SK-N-SH (cell line): ENCODE data around the gene PHKA2. TPM values are rescaled to one million over a fixed set of nuclear protein-coding genes. Genes with fewer than 3 reads are reported as not detected.

Experiments used
- ELF1 ChIP-seq: IDR thresholded peaks from 2 replicates; pipeline ENCODE4 v1.4.0; 2012
- EZH2phosphoT487 ChIP-seq: fragments of 200-600 bp; sonication (generic); IDR thresholded peaks from 2 replicates; pipeline ENCODE4 v1.6.1; 2017; ENCODE audit warnings: low read depth, mixed run types, mild to moderate bottlenecking, antibody characterized with exemption, moderate library complexity, borderline replicate concordance
- FOXJ3 ChIP-seq: sonication (generic); formaldehyde crosslinking; IDR thresholded peaks from 2 replicates; pipeline ENCODE4 v1.5.1; 2020; ENCODE audit warnings: mild to moderate bottlenecking, missing genetic modification reagents
- FOXM1 ChIP-seq: IDR thresholded peaks from 2 replicates; pipeline ENCODE4 v1.4.0; 2012; ENCODE audit warnings: low read depth, mild to moderate bottlenecking
- JUND ChIP-seq: IDR thresholded peaks from 2 replicates; pipeline ENCODE4 v1.4.0; 2012
- MEF2A ChIP-seq: IDR thresholded peaks from 2 replicates; pipeline ENCODE4 v1.4.0; 2012; ENCODE audit warnings: low read depth, borderline replicate concordance
- NFIC ChIP-seq: IDR thresholded peaks from 2 replicates; pipeline ENCODE4 v1.4.0; 2012; ENCODE audit warnings: borderline replicate concordance
- NRF1 ChIP-seq: IDR thresholded peaks from 2 replicates; pipeline ENCODE4 v1.6.1; 2012; ENCODE audit warnings: low read depth, mild to moderate bottlenecking, low read length
- POLR2AphosphoS5 ChIP-seq: IDR thresholded peaks from 2 replicates; pipeline ENCODE4 v1.6.1; 2012; ENCODE audit warnings: low read depth, low read length
- RAD21 ChIP-seq: IDR thresholded peaks from 2 replicates; pipeline ENCODE4 v1.6.1; 2012; ENCODE audit warnings: mild to moderate bottlenecking, low read length
- RXRA ChIP-seq: IDR thresholded peaks from 2 replicates; pipeline ENCODE4 v1.4.0; 2012; ENCODE audit warnings: low read depth, mild to moderate bottlenecking, borderline replicate concordance
- SMC3 ChIP-seq: IDR thresholded peaks from 2 replicates; pipeline ENCODE4 v1.6.1; 2012; ENCODE audit warnings: low read depth, low read length, improper control_type of control experiment
- TAF1 ChIP-seq: IDR thresholded peaks from 2 replicates; pipeline ENCODE4 v1.6.1; 2012; ENCODE audit warnings: low read depth, mild to moderate bottlenecking, low read length, moderate library complexity, borderline replicate concordance
- TCF12 ChIP-seq: IDR thresholded peaks from 2 replicates; pipeline ENCODE4 v1.4.0; 2012
- TEAD4 ChIP-seq: IDR thresholded peaks from 2 replicates; pipeline ENCODE4 v1.4.0; 2012; ENCODE audit warnings: mild to moderate bottlenecking, borderline replicate concordance; ENCODE audit not compliant: insufficient read depth
- polyA plus RNA-seq, 3 experiments: library from polyadenylated mRNA; depleted of rRNA; stranded (reverse); fragments of >200 nt; gene quantifications; 2 replicates each; pipeline ENCODE4 v1.2.3, GENCODE V29; 2012
- TF ChIP-seq, protein P1 (sequence below): fragments of 150-350 bp; IDR thresholded peaks from 2 replicates; pipeline ENCODE4 v1.6.1; 2017; ENCODE audit warnings: antibody characterized with exemption, low read length, low read depth, borderline replicate concordance
- TF ChIP-seq, protein P2 (sequence below): fragments of 200-600 bp; sonication (generic); IDR thresholded peaks from 2 replicates; pipeline ENCODE4 v1.6.1; 2017; ENCODE audit warnings: antibody characterized with exemption, mild to moderate bottlenecking, moderate library complexity
- TF ChIP-seq, protein P3 (sequence below): fragments of 150-350 bp; IDR thresholded peaks from 2 replicates; pipeline ENCODE4 v1.6.1; 2016; ENCODE audit warnings: mild to moderate bottlenecking, low read depth, low read length
- TF ChIP-seq, protein P4 (sequence below): IDR thresholded peaks from 2 replicates; pipeline ENCODE4 v1.4.0; 2012; ENCODE audit warnings: low read depth
- TF ChIP-seq, protein P5 (sequence below): IDR thresholded peaks from 2 replicates; pipeline ENCODE4 v1.4.0; 2012; ENCODE audit warnings: low read depth, borderline replicate concordance
- TF ChIP-seq, protein P6 (sequence below): IDR thresholded peaks from 2 replicates; pipeline ENCODE4; 2012

PHKA2 gene
- polyA plus RNA-seq, 1 of the 3 experiments (the other 2 are of a cell fraction) = 20.5 TPM

DNA sequence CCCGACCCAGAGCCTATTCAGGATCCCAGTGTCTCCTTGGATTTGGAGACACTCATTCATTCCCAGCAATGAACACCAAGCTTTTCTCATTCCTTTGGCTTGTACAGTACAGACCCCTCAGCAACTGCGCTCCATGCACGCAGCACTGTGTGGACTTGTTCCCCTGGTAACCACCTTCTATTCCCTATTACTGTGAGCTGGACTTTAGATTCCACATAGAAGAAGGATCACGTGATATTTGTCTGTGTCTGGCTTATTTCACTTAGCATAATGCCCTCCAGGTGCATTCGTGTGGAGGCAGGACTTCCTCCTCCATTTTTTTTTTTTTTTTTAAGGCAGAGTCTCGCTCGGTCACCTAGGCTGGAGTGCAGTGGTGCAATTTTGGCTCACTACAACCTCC is 106.4 kb downstream of the PHKA2 start (continued):
- TF ChIP-seq, protein P1, sequence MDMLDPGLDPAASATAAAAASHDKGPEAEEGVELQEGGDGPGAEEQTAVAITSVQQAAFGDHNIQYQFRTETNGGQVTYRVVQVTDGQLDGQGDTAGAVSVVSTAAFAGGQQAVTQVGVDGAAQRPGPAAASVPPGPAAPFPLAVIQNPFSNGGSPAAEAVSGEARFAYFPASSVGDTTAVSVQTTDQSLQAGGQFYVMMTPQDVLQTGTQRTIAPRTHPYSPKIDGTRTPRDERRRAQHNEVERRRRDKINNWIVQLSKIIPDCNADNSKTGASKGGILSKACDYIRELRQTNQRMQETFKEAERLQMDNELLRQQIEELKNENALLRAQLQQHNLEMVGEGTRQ = peak; percentile 27; the same call in 1 of the 2 replicates
- TF ChIP-seq FOXM1 (no peak), TCF12 (no peak), JUND (no peak), FOXJ3 (CRISPR knock-in tag) (no peak), EZH2phosphoT487 (no peak), TEAD4 (no peak), TAF1 (no peak), RXRA (no peak), SMC3 (no peak), ELF1 (no peak), NFIC (no peak), MEF2A (no peak), POLR2AphosphoS5 (no peak), NRF1 (no peak), RAD21 (no peak)
- TF ChIP-seq, protein P2, sequence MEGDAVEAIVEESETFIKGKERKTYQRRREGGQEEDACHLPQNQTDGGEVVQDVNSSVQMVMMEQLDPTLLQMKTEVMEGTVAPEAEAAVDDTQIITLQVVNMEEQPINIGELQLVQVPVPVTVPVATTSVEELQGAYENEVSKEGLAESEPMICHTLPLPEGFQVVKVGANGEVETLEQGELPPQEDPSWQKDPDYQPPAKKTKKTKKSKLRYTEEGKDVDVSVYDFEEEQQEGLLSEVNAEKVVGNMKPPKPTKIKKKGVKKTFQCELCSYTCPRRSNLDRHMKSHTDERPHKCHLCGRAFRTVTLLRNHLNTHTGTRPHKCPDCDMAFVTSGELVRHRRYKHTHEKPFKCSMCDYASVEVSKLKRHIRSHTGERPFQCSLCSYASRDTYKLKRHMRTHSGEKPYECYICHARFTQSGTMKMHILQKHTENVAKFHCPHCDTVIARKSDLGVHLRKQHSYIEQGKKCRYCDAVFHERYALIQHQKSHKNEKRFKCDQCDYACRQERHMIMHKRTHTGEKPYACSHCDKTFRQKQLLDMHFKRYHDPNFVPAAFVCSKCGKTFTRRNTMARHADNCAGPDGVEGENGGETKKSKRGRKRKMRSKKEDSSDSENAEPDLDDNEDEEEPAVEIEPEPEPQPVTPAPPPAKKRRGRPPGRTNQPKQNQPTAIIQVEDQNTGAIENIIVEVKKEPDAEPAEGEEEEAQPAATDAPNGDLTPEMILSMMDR = no peak
- TF ChIP-seq, protein P3, sequence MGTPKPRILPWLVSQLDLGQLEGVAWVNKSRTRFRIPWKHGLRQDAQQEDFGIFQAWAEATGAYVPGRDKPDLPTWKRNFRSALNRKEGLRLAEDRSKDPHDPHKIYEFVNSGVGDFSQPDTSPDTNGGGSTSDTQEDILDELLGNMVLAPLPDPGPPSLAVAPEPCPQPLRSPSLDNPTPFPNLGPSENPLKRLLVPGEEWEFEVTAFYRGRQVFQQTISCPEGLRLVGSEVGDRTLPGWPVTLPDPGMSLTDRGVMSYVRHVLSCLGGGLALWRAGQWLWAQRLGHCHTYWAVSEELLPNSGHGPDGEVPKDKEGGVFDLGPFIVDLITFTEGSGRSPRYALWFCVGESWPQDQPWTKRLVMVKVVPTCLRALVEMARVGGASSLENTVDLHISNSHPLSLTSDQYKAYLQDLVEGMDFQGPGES = no peak
- TF ChIP-seq, protein P4, sequence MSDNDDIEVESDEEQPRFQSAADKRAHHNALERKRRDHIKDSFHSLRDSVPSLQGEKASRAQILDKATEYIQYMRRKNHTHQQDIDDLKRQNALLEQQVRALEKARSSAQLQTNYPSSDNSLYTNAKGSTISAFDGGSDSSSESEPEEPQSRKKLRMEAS = no peak
- TF ChIP-seq, protein P5, sequence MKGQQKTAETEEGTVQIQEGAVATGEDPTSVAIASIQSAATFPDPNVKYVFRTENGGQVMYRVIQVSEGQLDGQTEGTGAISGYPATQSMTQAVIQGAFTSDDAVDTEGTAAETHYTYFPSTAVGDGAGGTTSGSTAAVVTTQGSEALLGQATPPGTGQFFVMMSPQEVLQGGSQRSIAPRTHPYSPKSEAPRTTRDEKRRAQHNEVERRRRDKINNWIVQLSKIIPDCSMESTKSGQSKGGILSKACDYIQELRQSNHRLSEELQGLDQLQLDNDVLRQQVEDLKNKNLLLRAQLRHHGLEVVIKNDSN = peak; percentile 34; the same call in 1 of the 2 replicates
- TF ChIP-seq, protein P6, sequence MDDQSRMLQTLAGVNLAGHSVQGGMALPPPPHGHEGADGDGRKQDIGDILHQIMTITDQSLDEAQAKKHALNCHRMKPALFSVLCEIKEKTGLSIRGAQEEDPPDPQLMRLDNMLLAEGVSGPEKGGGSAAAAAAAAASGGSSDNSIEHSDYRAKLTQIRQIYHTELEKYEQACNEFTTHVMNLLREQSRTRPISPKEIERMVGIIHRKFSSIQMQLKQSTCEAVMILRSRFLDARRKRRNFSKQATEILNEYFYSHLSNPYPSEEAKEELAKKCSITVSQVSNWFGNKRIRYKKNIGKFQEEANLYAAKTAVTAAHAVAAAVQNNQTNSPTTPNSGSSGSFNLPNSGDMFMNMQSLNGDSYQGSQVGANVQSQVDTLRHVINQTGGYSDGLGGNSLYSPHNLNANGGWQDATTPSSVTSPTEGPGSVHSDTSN = no peak
